ENCODE measurements around the gene ARHGAP20.

Gene ARHGAP20

GRCh38 chr11:110582728-110583432 is 129.4 kb downstream of the ARHGAP20 start:
- Histone ChIP-seq H3K9me3 (no peaks in the 10 kb centered on the region), H3K4me1 (ENCODE audit: control insufficient read depth in 1 of 2, insufficient read depth in 1 of 2, low read depth in 1 of 2, low read length in 1 of 2) (no peaks in the 10 kb centered on the region), H3K27me3 (no peaks in the 10 kb centered on the region), H3K36me3 (no peaks in the 10 kb centered on the region), H3K4me3 (ENCODE audit: low read depth in 1 of 2, low read length in 1 of 2) (no peak overlapping the region), H3K27ac (no peak overlapping the region)
- TF ChIP-seq, protein P1, sequence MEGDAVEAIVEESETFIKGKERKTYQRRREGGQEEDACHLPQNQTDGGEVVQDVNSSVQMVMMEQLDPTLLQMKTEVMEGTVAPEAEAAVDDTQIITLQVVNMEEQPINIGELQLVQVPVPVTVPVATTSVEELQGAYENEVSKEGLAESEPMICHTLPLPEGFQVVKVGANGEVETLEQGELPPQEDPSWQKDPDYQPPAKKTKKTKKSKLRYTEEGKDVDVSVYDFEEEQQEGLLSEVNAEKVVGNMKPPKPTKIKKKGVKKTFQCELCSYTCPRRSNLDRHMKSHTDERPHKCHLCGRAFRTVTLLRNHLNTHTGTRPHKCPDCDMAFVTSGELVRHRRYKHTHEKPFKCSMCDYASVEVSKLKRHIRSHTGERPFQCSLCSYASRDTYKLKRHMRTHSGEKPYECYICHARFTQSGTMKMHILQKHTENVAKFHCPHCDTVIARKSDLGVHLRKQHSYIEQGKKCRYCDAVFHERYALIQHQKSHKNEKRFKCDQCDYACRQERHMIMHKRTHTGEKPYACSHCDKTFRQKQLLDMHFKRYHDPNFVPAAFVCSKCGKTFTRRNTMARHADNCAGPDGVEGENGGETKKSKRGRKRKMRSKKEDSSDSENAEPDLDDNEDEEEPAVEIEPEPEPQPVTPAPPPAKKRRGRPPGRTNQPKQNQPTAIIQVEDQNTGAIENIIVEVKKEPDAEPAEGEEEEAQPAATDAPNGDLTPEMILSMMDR (IDR thresholded peaks at IDR 0.05): no peak

DNA sequence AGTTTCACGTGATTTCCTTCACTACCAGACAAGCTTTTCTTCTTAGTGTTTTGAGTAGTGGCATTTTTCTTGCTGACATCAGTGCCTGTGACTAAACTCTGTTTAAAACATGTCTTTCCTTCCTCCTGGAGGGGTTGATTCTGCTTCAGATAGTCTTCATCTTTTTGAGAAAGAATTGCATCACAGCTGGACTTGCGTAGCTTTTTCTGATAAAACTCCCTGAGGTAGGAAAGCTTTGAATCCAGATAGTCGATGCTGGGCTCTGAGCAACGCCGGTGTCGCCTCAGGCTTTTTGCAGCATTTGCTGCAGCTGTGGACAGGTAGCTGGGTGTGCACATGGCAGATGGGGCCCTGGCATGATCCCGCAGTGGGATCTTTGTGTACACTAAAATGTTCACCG is 131.7 kb downstream of the ARHGAP20 start:
- no peaks in the 10 kb centered on the region for H3K36me3 ChIP-seq
- no peaks in the 10 kb centered on the region for H3K27me3 ChIP-seq
- TF ChIP-seq, protein P1 (IDR thresholded peaks at IDR 0.05): no peak

GRCh38 chr11:110573411-110573810 is 138.8 kb downstream of the ARHGAP20 start:
- H3K4me1 ChIP-seq (ENCODE audit: control insufficient read depth in 1 of 2, insufficient read depth in 1 of 2, low read depth in 1 of 2, low read length in 1 of 2): peaks cover 0 to 10% of the 10 kb centered on the region in 2 experiments
- H3K36me3 ChIP-seq: no peaks in the 10 kb centered on the region
- no peak overlapping the region for H3K27ac ChIP-seq
- H3K27me3 ChIP-seq: no peaks in the 10 kb centered on the region
- H3K4me3 ChIP-seq (ENCODE audit: low read depth in 1 of 2, low read length in 1 of 2): no peak overlapping the region
- no peaks in the 10 kb centered on the region for H3K9me3 ChIP-seq
- TF ChIP-seq, protein P1 (IDR thresholded peaks at IDR 0.05): no peak

More for the DNA sequence above, 131.7 kb downstream of the ARHGAP20 start:
- no peak overlapping the region for H3K4me3 ChIP-seq (ENCODE audit: low read depth in 1 of 2, low read length in 1 of 2)
- no peak overlapping the region for H3K27ac ChIP-seq
- H3K4me1 ChIP-seq (ENCODE audit: control insufficient read depth in 1 of 2, insufficient read depth in 1 of 2, low read depth in 1 of 2, low read length in 1 of 2): no peaks in the 10 kb centered on the region
- H3K9me3 ChIP-seq: no peaks in the 10 kb centered on the region

- TF ChIP-seq, protein P1 (IDR thresholded peaks at IDR 0.05): no peak
- H3K9me3 ChIP-seq: no peaks in the 10 kb centered on the region
These were observed 141.0 kb downstream of the ARHGAP20 start for GRCh38 chr11:110571081-110571720.

DNA sequence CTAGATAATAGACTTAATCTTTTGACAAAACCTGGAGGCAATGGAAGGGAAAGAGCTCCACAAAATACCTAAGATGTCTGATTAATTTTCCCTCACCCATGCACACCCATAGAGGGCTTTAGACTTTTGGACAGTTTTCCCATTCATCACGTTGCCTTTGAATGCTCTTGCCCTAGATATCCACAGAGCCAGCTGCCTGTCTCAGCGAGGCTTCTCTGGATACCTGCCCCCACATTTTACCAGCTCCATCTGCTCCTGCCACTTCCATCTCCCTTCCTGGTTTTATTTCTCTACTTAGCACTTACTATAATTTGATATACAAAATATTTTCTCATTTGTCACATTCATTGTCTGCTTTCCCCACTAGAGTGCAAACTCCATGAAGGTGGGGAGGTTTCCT is 145.7 kb downstream of the ARHGAP20 start:
- Histone ChIP-seq H3K9me3 (no peaks in the 10 kb centered on the region), H3K27ac (no peak overlapping the region), H3K36me3 (no peaks in the 10 kb centered on the region), H3K4me3 (ENCODE audit: low read depth in 1 of 2, low read length in 1 of 2) (no peak overlapping the region), H3K4me1 (ENCODE audit: control insufficient read depth in 1 of 2, insufficient read depth in 1 of 2, low read depth in 1 of 2, low read length in 1 of 2) (peaks cover 0 to 10% of the 10 kb centered on the region in 2 experiments), H3K27me3 (no peaks in the 10 kb centered on the region)
- TF ChIP-seq, protein P1 (IDR thresholded peaks at IDR 0.05): no peak

More at GRCh38 chr11:110571081-110571720, 141.0 kb downstream of the ARHGAP20 start:
- Histone ChIP-seq H3K36me3 (no peaks in the 10 kb centered on the region), H3K4me3 (ENCODE audit: low read depth in 1 of 2, low read length in 1 of 2) (no peak overlapping the region), H3K4me1 (ENCODE audit: control insufficient read depth in 1 of 2, insufficient read depth in 1 of 2, low read depth in 1 of 2, low read length in 1 of 2) (peaks cover 0 to 10% of the 10 kb centered on the region in 2 experiments), H3K27ac (no peak overlapping the region), H3K27me3 (no peaks in the 10 kb centered on the region)

All from neutrophil (primary cell).